ENCODE data around the gene MRGPRE.

MRGPRE gene

DNA sequence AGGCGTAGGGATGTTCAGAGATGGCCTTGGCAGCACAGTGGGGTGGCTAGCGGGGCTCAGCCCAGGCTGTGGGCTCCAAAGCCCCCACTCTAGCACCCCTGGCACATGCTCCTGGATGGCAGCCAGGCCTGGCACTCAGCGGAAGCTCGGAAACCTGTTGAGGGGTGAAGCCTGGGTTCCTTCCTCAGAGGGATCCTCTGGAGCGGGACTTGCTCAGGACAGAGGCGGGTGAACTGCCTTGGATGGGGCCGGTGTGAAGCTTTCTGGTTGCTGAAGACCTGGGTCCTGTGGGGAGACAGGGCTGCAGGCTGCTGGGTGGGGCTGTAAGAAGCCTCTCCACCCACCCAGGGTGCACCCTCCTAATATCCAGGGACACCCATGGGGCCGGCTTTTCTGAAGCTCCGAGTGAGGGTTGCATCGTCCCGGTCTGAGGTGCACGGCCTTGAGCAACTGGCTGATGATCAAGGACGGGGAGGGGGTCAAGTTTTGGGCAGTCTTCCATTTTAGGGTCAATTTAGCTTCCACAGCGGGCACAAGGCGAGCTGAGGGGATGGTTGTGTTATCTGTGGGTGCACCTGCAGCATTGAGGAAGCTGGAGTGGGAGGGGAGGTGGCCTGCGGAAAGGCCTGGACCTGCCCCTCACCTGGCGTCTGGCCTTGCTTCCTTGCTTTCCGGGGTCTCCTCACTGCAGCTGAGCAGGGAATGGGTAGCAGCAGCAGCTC is 5.2 kb downstream of the MRGPRE start:
- no peak for DNase-seq

DNA sequence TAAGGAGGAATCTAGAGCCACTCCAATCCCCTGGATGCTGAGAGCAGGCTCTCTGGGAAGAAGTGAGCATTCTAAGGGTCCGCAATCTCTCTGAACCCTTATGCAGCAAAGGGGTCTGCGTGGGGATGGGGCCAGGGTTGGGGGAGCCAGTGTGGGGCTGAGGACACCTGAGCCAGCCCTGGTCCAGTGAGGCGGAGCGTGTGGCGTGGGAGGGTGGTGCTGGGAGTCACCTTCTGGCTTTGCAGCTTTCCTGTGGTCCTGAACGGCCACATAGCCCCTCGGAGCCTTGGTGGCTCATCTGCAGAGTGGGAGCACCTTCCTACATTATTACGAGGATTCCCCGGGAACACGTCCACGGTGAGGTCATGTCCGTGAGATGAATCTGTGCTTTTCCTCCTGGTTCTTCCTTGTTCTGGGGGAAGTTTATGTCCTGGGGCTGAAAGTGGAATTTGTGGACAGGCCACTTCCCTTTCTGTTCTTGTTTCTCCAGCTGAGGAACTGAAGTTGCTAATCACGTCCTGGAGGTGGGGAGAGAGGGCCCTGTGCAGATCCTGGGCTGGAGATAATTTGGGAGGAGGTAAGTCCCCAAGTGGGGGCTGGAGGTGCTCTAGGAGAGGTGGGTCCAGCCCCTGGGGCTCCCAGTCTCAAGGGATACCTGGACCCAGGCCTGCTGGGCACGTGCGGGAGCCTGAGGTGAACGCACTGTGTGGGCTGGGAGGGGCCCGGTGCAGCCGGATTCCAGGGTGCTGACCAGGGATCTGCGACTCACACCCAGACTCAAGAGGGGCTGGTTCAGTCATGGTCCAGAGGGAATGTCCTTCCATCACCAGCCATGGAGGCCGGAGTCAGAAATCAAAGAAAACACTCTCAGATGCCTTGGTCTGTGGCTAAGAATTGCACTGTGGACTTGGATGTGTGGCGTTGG is 6.1 kb downstream of the MRGPRE start:
- DNase-seq = no peak

DNA sequence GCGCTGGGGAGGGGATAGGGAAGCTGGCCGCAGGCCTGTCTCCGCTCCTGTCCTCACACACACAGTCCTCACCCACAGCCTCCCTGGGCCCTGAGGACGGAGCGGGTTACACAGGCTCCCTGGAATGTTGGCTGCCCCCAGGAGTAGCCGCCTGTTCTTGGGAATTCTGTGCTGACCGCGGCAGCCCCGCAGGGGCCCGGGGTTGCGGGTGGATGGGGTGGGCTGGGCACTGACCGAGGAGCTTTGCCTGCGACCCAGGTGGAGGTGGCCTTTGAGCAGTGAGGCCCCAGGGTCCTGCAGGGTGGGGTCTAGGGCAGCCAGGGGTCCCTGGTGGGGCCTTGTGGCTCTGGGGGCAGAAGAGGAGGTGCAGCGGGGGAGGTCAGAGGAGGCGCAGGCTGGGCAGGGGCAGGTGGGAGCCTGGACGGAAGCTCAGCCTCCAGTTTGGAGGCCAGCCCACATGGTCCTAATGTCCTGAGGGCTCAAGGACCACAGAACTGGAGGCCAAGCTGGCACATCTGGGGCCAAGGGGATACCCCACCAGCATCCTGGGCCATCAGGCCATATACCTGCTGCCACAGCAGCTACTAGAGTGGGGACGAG is 7.0 kb downstream of the MRGPRE start:
- DNase-seq = no peak

DNA sequence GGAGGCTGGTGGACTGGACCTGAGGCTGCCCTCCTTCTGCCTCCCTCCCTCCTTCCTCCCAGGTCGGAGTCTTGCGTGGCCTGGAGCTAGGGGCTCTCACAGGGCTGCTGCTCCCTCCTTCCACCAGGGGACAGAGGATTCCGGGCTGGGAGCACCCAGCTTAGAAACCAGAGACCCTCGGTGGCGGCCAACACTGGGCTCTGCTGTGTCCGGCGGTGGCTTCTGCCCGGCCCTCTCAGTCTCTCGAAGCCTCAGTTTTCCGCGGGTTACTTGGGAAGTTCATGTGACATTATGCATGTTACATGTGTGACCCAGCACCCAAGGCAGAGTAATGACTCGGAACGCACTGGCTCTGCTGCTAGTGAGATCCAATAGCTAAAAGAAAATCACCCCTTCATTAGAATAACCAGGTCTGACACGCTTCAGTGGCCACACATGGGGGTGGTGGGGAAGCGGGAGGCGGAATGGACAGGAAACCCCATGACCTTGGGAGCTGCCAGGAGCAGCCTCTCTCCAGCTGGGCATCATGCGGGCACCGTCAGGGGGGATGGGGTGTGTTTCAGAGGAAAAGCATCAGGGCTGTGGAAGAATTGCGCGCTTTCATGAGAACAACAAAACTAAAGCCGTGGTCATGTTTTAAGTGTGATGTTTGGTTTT is 7.7 kb downstream of the MRGPRE start:
- DNase-seq = no peak

DNA sequence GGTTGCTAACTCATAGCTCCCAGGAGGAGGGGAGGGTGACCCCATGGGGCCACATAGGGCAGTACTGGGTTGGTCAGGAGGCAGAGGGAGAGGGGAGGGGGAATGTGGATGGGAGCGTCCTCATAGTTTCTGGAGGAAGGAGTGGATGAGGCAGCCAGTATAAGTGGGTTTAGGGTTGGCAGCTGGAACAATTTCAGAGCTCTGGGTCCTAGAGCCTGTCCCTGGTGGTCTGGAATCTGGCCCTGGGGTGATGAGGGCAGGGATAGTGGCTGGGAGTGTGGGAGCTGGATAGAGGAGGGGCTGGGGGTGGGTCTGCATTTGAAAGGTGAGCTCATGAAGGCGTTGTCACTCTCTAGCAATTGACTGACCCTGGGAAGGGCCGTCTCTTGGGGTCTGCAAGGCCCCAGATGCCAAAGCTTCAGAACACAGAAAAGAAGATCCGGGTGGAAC is 8.3 kb downstream of the MRGPRE start:
- no peak for DNase-seq

DNA sequence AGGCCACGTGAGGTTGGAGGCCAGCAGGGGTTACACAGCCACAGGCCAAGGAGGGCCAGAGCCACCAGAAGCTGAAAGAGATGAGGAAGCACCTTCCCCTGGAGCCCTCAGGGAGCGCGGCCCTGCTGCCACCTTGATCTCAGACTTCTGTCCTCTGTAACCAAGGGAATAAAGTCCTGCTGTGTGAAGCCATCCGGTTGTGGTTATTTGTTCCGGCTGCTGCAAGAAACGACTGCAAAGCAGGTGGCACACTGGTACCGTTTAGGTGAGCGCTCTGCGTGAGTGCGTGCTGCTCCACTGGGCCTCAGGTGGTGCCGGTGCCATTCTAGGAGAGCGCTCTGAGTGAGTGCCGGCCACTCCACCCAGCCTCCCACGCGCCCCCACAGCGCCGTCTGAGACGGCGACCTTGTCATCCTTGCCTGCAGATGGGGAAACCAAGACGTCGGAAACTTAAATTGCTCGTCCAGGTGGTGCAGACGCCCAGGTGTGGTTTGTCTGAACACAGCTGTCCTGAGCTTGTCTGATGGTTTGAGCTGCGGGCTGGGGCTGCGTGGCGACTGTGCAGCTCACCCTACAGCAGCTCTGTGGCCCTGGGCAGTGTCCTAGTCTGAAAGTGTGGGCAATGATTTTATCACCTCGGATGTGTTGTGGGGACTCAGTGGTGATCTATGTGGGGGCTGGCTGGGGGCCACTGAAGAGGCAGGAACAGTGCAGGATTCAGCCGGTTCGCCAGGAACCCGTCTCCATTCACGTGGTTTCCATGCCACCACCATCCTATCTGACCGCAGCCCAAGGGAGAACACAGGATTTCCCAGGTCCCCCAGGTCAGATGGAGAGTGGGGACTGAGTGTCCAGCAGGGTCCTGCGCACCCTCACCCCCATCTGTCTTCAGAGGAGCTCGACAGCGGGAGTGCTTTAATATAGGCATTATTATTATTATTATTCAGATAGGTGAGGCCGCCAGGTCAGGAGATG is 9.0 kb downstream of the MRGPRE start:
- DNase-seq = no peak

DNA sequence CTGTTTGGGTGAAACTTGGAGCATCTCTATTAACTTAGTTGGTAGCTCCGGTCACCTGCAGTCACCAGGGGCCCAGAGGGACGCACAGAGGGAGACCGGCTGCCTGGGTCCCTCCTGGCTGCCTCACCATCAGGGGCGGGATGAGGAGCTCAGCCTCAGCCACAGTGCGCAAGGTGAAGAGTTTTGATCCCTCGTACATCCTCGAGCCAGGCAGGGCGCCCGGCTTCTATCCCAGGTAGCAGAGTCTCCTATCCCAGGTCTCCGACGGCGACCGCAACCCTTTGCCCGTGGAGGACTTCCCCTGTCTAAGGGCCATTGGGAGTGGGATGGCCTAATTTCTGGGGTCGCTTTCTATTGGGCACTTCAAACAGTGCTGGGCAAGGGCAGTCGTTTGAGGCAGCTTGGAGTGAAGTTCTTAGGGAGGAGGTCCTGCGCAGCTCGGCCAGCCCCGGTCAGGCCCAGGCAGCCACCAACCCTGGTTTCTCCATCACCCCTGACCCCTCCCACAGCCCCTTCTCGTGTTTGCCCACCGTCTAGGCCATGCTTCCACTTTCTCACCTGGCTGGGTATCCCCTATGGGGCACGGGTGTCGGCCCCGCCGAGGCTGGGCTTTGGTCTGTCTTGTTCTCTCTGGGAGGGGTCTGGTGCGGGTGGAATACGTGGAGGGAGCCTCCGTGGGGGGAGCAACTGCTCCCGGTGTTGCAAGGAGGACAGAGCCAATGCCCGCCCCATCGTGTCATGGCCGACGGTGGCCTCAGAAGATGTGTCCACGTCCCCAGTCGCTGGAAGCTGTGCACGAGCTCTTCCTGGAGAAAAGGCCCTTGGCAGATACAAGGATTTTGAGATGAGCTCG is 10.0 kb downstream of the MRGPRE start:
- no peak for DNase-seq

DNA sequence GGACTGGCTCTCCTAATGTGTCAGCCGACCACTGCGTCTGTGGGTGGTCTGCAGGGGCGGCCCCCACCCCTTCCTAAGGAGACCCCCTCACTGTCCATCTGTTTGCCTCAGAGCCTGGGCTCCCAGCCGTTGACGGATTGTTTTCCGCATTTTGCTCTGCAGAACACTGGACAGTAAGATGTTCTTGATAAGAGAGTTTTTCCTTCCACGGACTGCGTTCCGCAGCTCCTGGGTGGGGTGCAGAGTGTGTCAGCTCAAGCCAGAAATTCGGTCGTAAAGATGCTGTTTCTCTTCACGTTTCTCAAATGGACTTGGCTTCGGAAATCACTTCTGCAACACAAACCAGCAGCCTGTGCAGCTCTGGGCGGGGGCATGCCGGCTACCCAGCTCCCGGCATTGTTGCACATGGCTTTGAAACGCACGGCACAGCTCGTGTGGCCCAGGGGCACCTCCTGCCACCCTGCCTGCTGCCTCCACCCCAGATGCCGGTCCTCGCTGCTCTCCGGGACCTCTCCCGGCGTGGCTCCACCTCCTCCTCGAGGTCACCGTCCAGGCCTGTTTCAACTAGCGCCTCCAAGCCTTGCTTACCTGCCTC is 10.7 kb downstream of the MRGPRE start:
- no peak for DNase-seq

DNA sequence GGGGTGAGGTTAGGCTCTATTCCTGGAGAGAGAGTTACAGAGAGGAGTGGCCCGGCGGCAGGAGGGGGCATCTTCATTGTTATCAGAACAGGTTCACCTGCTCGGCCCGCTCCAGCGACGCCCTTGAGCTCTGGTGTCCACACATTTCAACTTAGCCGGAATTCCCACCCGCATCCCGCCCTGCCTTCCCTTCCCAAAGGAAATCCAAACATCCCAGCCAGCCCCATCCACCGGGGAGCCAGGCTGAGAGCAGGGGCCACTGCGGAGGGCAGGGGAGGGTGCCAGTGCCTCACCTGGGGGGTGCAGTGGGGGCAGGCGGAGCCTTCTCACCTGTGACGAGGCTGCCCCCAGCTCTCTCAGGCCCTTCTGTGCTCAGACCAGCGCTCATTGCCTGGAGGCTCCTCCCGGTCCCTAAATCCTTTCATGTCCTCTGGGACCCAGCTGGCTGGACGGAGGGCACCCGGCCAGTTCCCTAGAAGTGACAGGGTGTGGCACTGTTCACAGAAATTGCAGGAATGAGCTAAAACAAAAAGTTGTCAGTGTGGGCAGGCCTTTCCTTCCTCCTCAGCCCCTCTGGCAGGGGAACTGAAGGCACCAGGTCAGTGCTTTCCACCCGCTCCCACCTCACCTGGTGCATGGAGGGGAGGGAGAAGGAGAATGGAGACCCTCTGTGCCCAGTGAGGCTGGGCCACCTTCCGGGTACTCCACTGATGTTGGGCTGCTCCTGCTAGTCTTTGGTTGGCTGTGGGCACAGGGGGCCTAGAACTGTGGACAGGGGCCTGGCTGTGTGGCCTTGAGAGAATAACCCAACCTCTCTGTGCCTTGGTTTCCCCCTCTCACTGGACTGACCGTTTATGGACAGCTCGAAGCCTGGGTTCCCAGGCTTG is 11.5 kb downstream of the MRGPRE start:
- no peak for DNase-seq

DNA sequence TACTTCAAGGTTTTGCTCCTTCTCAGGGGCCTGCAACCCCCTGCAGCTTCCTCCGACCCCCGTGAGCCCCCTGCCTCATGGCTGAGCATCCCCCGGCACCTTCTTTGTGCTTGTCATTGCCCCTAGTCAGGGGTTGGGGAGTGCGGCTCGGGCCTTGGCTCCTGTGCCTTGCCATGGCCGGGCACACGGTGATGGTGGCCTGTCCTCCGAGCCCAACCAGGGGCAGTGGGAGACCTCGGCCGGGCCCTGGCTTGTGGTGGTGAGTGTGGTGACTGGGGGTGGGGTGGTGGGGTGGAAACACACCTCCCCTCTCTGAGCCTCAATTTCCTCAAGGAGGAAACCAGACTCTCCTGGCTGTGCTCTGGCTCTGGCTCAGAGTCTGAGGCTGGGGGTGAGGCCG is 12.1 kb downstream of the MRGPRE start:
- no peak for DNase-seq

DNA sequence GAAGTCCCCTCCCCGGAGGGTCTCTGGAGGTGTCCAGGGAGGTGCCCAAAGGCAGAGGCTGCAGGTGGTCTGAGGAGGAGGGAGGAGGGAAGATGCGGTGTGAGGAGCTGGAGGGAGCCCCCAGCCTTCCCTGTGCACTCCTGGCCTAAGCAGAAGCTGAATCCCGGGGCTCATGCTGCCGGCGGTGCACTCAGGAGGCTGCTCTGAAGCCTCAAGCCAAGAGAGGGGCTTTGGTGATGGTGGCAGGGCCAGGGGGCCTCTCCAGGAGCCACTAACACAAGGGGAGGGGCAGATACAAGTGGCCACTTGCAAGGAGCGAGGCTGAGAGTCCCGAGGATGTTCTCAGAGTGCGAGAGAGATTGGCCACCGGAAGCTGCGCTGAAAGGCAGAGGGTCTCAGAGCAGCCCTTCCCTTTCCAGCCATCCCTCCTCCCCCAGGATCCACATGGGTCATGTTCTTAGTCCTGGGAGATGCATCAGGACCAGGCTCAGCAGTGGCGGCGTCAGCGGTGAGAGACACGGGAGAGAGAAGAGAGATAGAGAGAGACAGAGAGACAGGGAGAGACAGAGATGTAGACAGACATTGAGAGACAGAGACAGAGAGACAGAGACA is 12.8 kb downstream of the MRGPRE start:
- no peak for DNase-seq

DNA sequence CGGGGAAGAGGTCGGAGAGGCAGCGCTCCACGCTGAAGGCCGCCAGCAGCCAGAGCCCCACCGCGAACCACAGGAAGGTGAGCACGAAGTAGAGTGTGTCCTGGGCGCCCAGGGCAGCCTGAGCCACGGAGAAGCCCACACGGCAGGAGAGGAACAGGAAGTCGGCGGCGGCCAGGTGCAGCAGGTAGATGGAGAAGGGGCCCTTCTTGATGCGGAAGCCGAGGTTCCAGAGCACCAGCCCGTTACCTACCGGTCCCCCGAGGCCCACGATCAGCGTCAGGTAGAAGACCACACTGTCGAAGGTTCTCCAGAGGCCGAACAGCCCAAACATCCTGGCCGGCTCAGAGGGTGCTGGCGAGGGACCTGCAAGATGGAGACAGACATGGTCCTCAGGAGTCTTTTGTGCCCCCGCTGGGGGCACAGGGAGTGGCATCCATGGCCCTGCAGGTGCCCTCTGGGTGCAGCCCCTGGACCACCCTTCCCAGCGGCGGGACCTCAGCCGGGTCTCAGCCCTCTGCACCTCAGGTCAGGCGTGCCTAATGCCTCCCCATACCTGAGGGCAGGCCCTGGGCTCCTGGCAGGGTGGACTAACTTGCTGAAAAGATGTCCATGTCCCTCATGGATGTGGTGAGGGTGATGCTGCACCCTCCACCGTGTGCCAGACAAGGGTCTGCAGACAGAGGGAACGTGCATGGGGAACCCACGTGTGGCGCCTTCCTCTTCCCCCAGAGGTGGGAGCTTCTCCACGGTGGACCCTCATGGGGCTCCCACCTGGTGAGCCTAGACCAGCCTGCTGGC is 13.5 kb downstream of the MRGPRE start, which contains the start of gene MRGPRG:
Gene MRGPRG (minus strand): TSS at position 331 of the 798 bp plus-strand sequence. CDS start 0 bp downstream, at position 331.
- DNase-seq = no peak

DNA sequence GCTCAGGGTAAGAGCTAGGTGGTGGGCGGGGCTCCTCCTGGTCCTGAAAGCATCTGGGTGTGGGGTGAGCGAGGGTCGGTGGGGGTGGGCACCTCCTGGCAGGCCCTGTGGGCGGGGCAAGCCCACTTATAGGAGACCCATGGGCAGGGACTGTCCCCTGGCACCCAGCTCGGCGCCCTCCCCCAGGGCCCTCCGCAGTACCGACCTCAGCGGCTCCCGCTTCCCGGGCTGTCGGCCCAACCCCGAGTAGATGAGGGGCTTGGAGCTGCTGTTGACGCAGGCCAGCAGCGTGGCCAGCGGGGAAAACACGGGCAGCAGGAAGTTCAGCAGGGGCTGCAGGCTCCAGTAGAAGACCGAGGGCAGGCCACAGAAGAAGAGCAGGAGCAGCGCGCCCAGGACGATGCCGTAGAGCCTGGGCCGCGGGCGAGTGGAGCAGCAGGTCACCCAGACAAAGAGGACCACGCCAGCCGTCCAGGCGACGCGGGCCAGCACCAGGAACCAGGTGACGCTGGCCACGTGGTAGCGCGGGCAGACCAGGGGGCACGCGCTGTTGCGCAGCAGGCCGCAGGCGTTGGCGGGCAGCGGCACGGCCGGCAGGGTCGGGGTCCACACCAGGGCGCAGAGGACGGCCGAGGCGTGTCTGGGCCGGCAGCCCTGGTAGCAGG is 14.3 kb downstream of the MRGPRE start:
- DNase-seq = no peak

DNA sequence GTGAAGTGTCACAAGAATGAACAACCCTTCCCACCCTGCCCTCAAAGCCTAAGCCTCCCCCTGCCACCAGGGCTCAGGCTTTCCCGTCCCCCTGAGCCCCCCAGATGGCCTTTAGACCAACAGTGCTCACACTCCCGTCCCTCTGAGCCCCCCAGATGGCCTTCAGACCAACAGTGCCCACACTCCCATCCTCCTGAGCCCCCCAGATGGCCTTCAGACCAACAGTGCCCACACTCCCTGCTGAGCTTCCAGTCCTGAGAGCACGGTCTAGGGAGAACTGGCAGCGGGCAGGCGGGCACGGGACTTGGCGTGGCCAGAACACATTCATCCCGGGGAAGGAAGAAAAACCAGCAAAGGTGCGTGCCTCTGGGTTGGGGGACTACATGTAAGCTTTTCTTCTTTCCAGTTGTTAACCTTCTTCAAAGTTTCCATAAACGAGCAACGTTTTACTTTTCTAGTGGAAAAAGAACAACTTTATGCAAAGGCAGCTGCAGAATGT is 16.1 kb downstream of the MRGPRE start:
- no peak for DNase-seq

DNA sequence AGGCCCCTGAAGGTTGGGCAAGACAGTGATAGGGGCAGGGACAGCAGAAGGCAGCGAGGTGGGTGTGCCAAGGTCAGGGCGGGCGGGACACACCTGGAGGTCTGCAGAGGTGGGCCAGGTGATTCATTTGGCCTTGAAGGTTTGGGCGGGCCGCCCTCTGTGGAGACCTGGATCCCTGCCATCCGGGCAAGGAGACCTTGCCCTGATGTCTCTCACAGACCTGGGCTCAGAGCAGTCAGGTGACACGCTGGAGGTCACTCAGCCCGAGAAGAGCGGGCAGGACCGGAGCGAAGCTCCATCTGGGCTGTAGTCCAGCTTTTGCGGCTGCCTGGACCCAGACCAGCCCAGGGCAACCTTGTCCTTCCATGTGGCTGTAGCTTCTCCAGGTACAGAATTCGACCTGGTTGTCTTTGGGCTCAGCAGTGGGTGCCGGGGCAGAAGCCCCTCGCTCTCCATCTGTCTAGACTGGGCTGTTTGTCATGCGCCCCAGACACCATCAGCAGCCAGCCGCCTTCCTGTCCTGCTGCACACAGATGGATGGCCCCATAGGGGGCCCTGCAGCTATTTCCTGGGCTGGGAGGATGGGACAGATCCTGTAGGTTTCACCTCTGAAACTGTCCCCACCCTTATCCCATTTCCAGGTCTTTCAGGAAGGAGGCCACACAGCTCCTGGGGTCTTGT is 16.7 kb downstream of the MRGPRE start:
- DNase-seq = no peak

DNA sequence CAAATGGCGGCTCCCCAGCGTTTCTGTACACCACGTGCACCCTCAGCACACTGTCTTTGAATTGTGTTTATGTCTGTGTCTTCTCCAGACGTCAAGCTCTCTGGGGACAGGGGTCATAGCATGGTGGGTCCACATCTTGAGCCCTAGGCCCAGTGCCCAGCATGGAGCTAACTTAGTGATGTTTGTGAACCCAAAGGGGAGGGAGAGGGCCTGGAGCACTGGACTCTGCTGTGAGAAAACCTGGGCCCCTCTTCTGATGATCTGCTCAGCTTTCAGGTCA is 17.9 kb downstream of the MRGPRE start:
- DNase-seq = no peak
